Sciatic nerve (tissue), 2 donors: ENCODE measurements around the gene KCNS3. TPM values are rescaled to one million over a fixed set of nuclear protein-coding genes. Genes with fewer than 3 reads are reported as not detected.

Experiments used
- ATAC-seq: fragments of 200-7000 bp; cut with Tn5 transposase; one replicate; pipeline ENCODE4 v1.9.1; 2020; ENCODE audit warnings: mild to moderate bottlenecking, moderate library complexity
- DNase-seq: peaks from one replicate; pipeline ENCODE4 v3.0.0-alpha.2; 2020; ENCODE audit warnings: low spot score
- intact Hi-C: fragments of 100-400 bp; cut with DNase I; formaldehyde crosslinking; loops from one replicate; pipeline ENCODE4 v1.14.2; 2022
- total RNA-seq: library from RNA; stranded (reverse); fragmentation: NEBNext Ultra II Directional; extraction: Animal tissue kit (Norgen Biotek cat#: 25700); gene quantifications from one replicate; pipeline ENCODE4 v1.2.1, GENCODE V29; 2021
- donor health status: DM: no; HTN: no; CAD: no.
- donor health status: DM: no; HTN: no; CAD: no.

Gene KCNS3
- total RNA-seq: 16.9 TPM

- ATAC-seq: peak; percentile 76
Measured at GRCh38 chr2:17878281-17879136, at the start of gene KCNS3. Gene KCNS3 (plus strand): TSS chr2:17878667. CDS start chr2:17931009, 52,342 bp downstream.

GRCh38 chr2:17830053-17831034 lies 48.1 kb upstream of the KCNS3 start:
- DNase-seq (peak; percentile 83), ATAC-seq (peak; percentile 74)
- intact Hi-C loops: no loop called here

More at GRCh38 chr2:17878281-17879136, at the start of gene KCNS3:
- intact Hi-C loops: no loop called here
- peak; percentile 58 for DNase-seq

- intact Hi-C loops: no loop called here
- ATAC-seq: no peak
- DNase-seq: no peak
Measured at GRCh38 chr2:17835516-17835915, 43.0 kb upstream of the KCNS3 start.

GRCh38 chr2:17839959-17840358 lies 38.5 kb upstream of the KCNS3 start:
- intact Hi-C loops: no loop called here
- DNase-seq: no peak
- ATAC-seq: no peak

GRCh38 chr2:17843457-17843856 lies 35.0 kb upstream of the KCNS3 start:
- intact Hi-C loops: no loop called here
- no peak for ATAC-seq

GRCh38 chr2:17845806-17846205 lies 32.7 kb upstream of the KCNS3 start:
- DNase-seq: no peak
- no peak for ATAC-seq
- intact Hi-C loops: no loop called here

More at GRCh38 chr2:17843457-17843856, 35.0 kb upstream of the KCNS3 start:
- DNase-seq: no peak

- intact Hi-C loops: no loop called here
- DNase-seq: no peak
- no peak for ATAC-seq
Measured at GRCh38 chr2:17846676-17847075, 31.8 kb upstream of the KCNS3 start.

GRCh38 chr2:17847236-17847635 lies 31.2 kb upstream of the KCNS3 start:
- DNase-seq (no peak), ATAC-seq (no peak)
- intact Hi-C loops: no loop called here

GRCh38 chr2:17849275-17849674 lies 29.2 kb upstream of the KCNS3 start:
- intact Hi-C loops: no loop called here
- DNase-seq (no peak), ATAC-seq (no peak)

- intact Hi-C loops: loop anchor here (5.0 kb wide), 1 partner anchor 327 kb away; no protein-coding TSS in a partner anchor
- ATAC-seq: no peak
Measured at GRCh38 chr2:17850151-17850550, 28.3 kb upstream of the KCNS3 start.

GRCh38 chr2:17851731-17852585 lies 26.5 kb upstream of the KCNS3 start:
- peak; percentile 73 for ATAC-seq
- intact Hi-C loops: loop anchor here (5.0 kb wide), 1 partner anchor 325 kb away; no protein-coding TSS in a partner anchor
- DNase-seq: peak; percentile 64

More at GRCh38 chr2:17850151-17850550, 28.3 kb upstream of the KCNS3 start:
- DNase-seq: no peak

- no peak for DNase-seq
- no peak for ATAC-seq
- intact Hi-C loops: loop anchor here (5.0 kb wide), 1 partner anchor 324 kb away; no protein-coding TSS in a partner anchor
Measured at GRCh38 chr2:17853799-17854198, 24.7 kb upstream of the KCNS3 start.

GRCh38 chr2:17857021-17857420 lies 21.4 kb upstream of the KCNS3 start:
- intact Hi-C loops: no loop called here
- DNase-seq: no peak
- ATAC-seq: no peak

- DNase-seq (no peak), ATAC-seq (no peak)
- intact Hi-C loops: no loop called here
Measured at GRCh38 chr2:17858064-17858463, 20.4 kb upstream of the KCNS3 start.

- intact Hi-C loops: no loop called here
- ATAC-seq (no peak), DNase-seq (no peak)
Measured at GRCh38 chr2:17863539-17863938, 14.9 kb upstream of the KCNS3 start.

GRCh38 chr2:17864676-17865075 lies 13.8 kb upstream of the KCNS3 start:
- DNase-seq (no peak), ATAC-seq (no peak)
- intact Hi-C loops: no loop called here

- intact Hi-C loops: no loop called here
- ATAC-seq: no peak
- DNase-seq: no peak
Measured at GRCh38 chr2:17867133-17867532, 11.3 kb upstream of the KCNS3 start.

- DNase-seq (no peak), ATAC-seq (no peak)
- intact Hi-C loops: no loop called here
Measured at GRCh38 chr2:17869128-17869527, 9.3 kb upstream of the KCNS3 start.

GRCh38 chr2:17871639-17872038 lies 6.8 kb upstream of the KCNS3 start:
- intact Hi-C loops: no loop called here
- no peak for ATAC-seq
- DNase-seq: no peak
